PFSK-1 (cell line): ENCODE results near the gene SEC14L1.

Experiments used
- POLR2AphosphoS5 ChIP-seq: IDR thresholded peaks from 2 replicates; pipeline ENCODE4 v1.6.1; 2012; ENCODE audit warnings: low read depth, mild to moderate bottlenecking, control low read depth, low read length, moderate library complexity
- REST ChIP-seq, 2 experiments: IDR thresholded peaks; 2 replicates each; pipeline versions ENCODE4 v1.6.1 to v1.8.0; 2011 to 2012; ENCODE audit warnings: low read depth in 2 of 2, low read length in 2 of 2, control low read depth in 1 of 2, inconsistent platforms in 1 of 2, mild to moderate bottlenecking in 1 of 2, moderate library complexity in 1 of 2; ENCODE audit not compliant: insufficient read depth in 1 of 2

- no peak for TF ChIP-seq REST (IDR thresholded peaks at IDR 0.05; ENCODE audit: insufficient read depth in 1 of 2, low read depth in 2 of 2, low read length in 2 of 2)
- no peak for TF ChIP-seq POLR2AphosphoS5
These were observed 15.3 kb upstream of the SEC14L1 start for GRCh38 chr17:77125432-77125901.
